ENCODE results near the gene TSEN34.
"Not testable (repeated sequence)": the region's sequence is repeated elsewhere in the genome, so short reads cannot be mapped to it uniquely, and the experiment has no call there.

The TSEN34 gene

GRCh38 chr19:54206831-54207177, 15.7 kb downstream of the TSEN34 start:
- Histone ChIP-seq H3K27me3 (ENCODE audit: low read depth, low read length) (no peaks in the 10 kb centered on the region), H4K20me1 (ENCODE audit: insufficient read depth, low read length) (peaks cover 94% of the 10 kb centered on the region), H3K9me3 (ENCODE audit: insufficient read depth, low read length) (no peaks in the 10 kb centered on the region), H3K4me3 (ENCODE audit: low read length) (no peak overlapping the region), H3K79me2 (ENCODE audit: low read length) (peaks cover 64% of the 10 kb centered on the region), H3K9ac (ENCODE audit: low read length) (no peak overlapping the region), H3K27ac (ENCODE audit: low read length) (no peak overlapping the region), H3K36me3 (replicated peaks; ENCODE audit: low read depth, low read length) (peaks cover 79% of the 10 kb centered on the region), H3K4me1 (ENCODE audit: low read length) (peaks cover 70% of the 10 kb centered on the region), H2AFZ (ENCODE audit: low read depth, low read length) (no peak overlapping the region), H3K4me2 (ENCODE audit: low read length) (peak overlapping the region; percentile 54)
- TF ChIP-seq, protein P1, sequence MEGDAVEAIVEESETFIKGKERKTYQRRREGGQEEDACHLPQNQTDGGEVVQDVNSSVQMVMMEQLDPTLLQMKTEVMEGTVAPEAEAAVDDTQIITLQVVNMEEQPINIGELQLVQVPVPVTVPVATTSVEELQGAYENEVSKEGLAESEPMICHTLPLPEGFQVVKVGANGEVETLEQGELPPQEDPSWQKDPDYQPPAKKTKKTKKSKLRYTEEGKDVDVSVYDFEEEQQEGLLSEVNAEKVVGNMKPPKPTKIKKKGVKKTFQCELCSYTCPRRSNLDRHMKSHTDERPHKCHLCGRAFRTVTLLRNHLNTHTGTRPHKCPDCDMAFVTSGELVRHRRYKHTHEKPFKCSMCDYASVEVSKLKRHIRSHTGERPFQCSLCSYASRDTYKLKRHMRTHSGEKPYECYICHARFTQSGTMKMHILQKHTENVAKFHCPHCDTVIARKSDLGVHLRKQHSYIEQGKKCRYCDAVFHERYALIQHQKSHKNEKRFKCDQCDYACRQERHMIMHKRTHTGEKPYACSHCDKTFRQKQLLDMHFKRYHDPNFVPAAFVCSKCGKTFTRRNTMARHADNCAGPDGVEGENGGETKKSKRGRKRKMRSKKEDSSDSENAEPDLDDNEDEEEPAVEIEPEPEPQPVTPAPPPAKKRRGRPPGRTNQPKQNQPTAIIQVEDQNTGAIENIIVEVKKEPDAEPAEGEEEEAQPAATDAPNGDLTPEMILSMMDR (IDR thresholded peaks at IDR 0.05; ENCODE audit: low read depth, low read length): no peak

- Histone ChIP-seq H3K36me3 (replicated peaks; ENCODE audit: low read depth, low read length) (peaks cover 75% of the 10 kb centered on the region), H3K4me1 (ENCODE audit: low read length) (peaks cover 66% of the 10 kb centered on the region), H3K79me2 (ENCODE audit: low read length) (peaks cover 61% of the 10 kb centered on the region), H3K27ac (ENCODE audit: low read length) (peak overlapping the region; percentile 73; the same call in 1 of the 2 replicates), H4K20me1 (ENCODE audit: insufficient read depth, low read length) (peaks cover 90% of the 10 kb centered on the region), H3K4me2 (ENCODE audit: low read length) (peak overlapping the region; percentile 54)
- not testable (repeated sequence) for H3K9me3 ChIP-seq (ENCODE audit: insufficient read depth, low read length); H3K4me3 ChIP-seq (ENCODE audit: low read length); H3K9ac ChIP-seq (ENCODE audit: low read length); H3K27me3 ChIP-seq (ENCODE audit: low read depth, low read length); H2AFZ ChIP-seq (ENCODE audit: low read depth, low read length)
Observed at GRCh38 chr19:54207193-54207592, 16.1 kb downstream of the TSEN34 start.

- Histone ChIP-seq H3K4me3 (ENCODE audit: low read length) (peak overlapping the region; percentile 28; the same call in 1 of the 2 replicates), H2AFZ (ENCODE audit: low read depth, low read length) (no peak overlapping the region), H3K4me1 (ENCODE audit: low read length) (peaks cover 62% of the 10 kb centered on the region), H3K36me3 (replicated peaks; ENCODE audit: low read depth, low read length) (peaks cover 71% of the 10 kb centered on the region), H3K27ac (ENCODE audit: low read length) (peak overlapping the region; percentile 73), H3K27me3 (ENCODE audit: low read depth, low read length) (no peaks in the 10 kb centered on the region), H3K4me2 (ENCODE audit: low read length) (peak overlapping the region; percentile 54), H3K79me2 (ENCODE audit: low read length) (peaks cover 56% of the 10 kb centered on the region), H4K20me1 (ENCODE audit: insufficient read depth, low read length) (peaks cover 86% of the 10 kb centered on the region), H3K9me3 (ENCODE audit: insufficient read depth, low read length) (no peaks in the 10 kb centered on the region), H3K9ac (ENCODE audit: low read length) (peak overlapping the region; percentile 33; the same call in 1 of the 2 replicates)
- TF ChIP-seq, protein P1 (IDR thresholded peaks at IDR 0.05; ENCODE audit: low read depth, low read length): no peak
- TF ChIP-seq EZH2phosphoT487 (IDR thresholded peaks at IDR 0.05; ENCODE audit: low read depth): no peak
Observed at GRCh38 chr19:54207676-54207982, 16.5 kb downstream of the TSEN34 start.

DNA sequence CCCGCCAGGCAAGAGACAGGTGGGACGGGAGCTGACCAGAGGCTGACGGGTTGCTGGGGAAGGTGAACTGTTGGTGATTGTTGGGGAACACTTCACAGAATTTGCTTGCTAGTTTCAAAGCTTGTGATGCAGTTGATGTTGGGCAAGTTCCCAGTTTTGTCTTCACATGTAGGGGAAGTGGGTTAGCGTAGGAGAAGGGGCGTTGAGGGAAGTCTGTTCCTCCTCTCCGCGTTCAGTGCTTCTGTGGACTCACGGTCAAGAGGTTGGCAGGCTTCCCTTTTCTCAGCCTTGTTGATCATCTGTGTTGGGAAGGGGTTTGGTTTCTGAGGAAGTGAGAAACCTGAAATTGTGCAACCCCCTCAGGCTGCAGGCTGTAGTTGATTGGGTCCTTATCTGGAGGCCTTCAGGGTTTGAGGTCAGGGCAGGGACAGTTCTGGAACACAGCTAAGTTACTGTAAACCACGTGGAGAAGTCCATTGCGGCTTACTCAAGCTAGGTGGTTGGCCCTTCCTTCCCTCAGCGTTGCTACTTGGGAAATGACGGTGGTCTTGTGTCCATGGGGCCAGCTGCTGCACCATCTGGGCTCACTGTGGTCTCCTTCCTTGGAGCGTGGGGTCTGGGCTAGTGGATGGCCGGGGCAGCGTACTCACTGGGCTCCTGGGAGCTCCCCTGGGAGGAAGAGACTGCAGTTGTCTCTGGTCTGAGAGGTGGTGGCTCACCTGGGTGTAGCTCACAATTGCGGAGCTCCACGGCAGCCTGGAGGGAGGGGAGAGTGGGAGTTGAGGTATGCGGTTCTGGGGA, 17.1 kb downstream of the TSEN34 start:
- Histone ChIP-seq H3K4me3 (ENCODE audit: low read length) (peak overlapping the region; percentile 28; the same call in 1 of the 2 replicates), H3K4me1 (ENCODE audit: low read length) (peaks cover 56% of the 10 kb centered on the region), H3K9me3 (ENCODE audit: insufficient read depth, low read length) (no peaks in the 10 kb centered on the region), H3K9ac (ENCODE audit: low read length) (peak overlapping the region; percentile 33; the same call in 1 of the 2 replicates), H4K20me1 (ENCODE audit: insufficient read depth, low read length) (peaks cover 80% of the 10 kb centered on the region), H3K79me2 (ENCODE audit: low read length) (peaks cover 51% of the 10 kb centered on the region), H3K36me3 (replicated peaks; ENCODE audit: low read depth, low read length) (peaks cover 68% of the 10 kb centered on the region), H2AFZ (ENCODE audit: low read depth, low read length) (no peak overlapping the region), H3K4me2 (ENCODE audit: low read length) (peak overlapping the region; percentile 54), H3K27ac (ENCODE audit: low read length) (peak overlapping the region; percentile 73), H3K27me3 (ENCODE audit: low read depth, low read length) (no peaks in the 10 kb centered on the region)
- TF ChIP-seq EZH2phosphoT487 (IDR thresholded peaks at IDR 0.05; ENCODE audit: low read depth): no peak
- TF ChIP-seq, protein P1 (IDR thresholded peaks at IDR 0.05; ENCODE audit: low read depth, low read length): no peak

Data from OCI-LY3 (cell line).